HG03354 (cell line): ENCODE results near the gene PLTP.
"Not testable (repeated sequence)": the region's sequence is repeated elsewhere in the genome, so short reads cannot be mapped to it uniquely, and the experiment has no call there.

Source experiments
- ATAC-seq: cut with Tn5 transposase; IDR thresholded peaks from one replicate; pipeline ENCODE4 v1.9.1; 2021; ENCODE audit warnings: mild to moderate bottlenecking; ENCODE audit not compliant: unreplicated experiment, poor library complexity, severe bottlenecking

PLTP gene

GRCh38 chr20:45886590-45887345 is 25.2 kb downstream of the PLTP start:
- no peak for ATAC-seq

- ATAC-seq = no peak
Measured at GRCh38 chr20:45883100-45883469, 28.9 kb downstream of the PLTP start.

- no peak for ATAC-seq
Measured at GRCh38 chr20:45882469-45883099, 29.4 kb downstream of the PLTP start.

GRCh38 chr20:45880988-45881788 is 30.8 kb downstream of the PLTP start, which contains the start of gene ZSWIM1:
Gene ZSWIM1, plus strand, starts transcription at chr20:45881227. Its CDS starts 1,366 bp downstream, at chr20:45882593.
- ATAC-seq = peak; percentile 99

- no peak for ATAC-seq
Measured at GRCh38 chr20:45878076-45878761, 33.7 kb downstream of the PLTP start.

- no peak for ATAC-seq
Measured at GRCh38 chr20:45874576-45874975, 37.4 kb downstream of the PLTP start.

- ATAC-seq = not testable (repeated sequence)
Measured at GRCh38 chr20:45874104-45874481, 37.9 kb downstream of the PLTP start.

GRCh38 chr20:45873409-45874103 is 38.4 kb downstream of the PLTP start:
- no peak for ATAC-seq

- ATAC-seq = no peak
Measured at GRCh38 chr20:45872626-45873025, 39.3 kb downstream of the PLTP start.

GRCh38 chr20:45867819-45868176 is 44.2 kb downstream of the PLTP start:
- no peak for ATAC-seq

GRCh38 chr20:45867136-45867818 is 44.7 kb downstream of the PLTP start:
- ATAC-seq = no peak

- no peak for ATAC-seq
Measured at GRCh38 chr20:45866454-45866853, 45.5 kb downstream of the PLTP start.

GRCh38 chr20:45863543-45864470 is 48.1 kb downstream of the PLTP start:
- ATAC-seq = no peak

- ATAC-seq = no peak
Measured at GRCh38 chr20:45861221-45862075, 50.5 kb downstream of the PLTP start.

GRCh38 chr20:45860560-45861220 is 51.3 kb downstream of the PLTP start:
- no peak for ATAC-seq

- ATAC-seq = no peak
Measured at GRCh38 chr20:45859916-45860315, 52.0 kb downstream of the PLTP start.

GRCh38 chr20:45857882-45858216 is 54.1 kb downstream of the PLTP start:
- ATAC-seq = peak; percentile 24
